ENCODE data around the gene DAZAP1. TPM values are rescaled to one million over a fixed set of nuclear protein-coding genes. Genes with fewer than 3 reads are reported as not detected.
A peak's percentile ranks its signal among the peaks of the same experiment; 100 is the strongest.

Gene DAZAP1
- total and polyA plus RNA-seq, 2 of the 4 experiments (the other 2 are of a cell fraction): 22.0 to 62.8 TPM

GRCh38 chr19:1361601-1362386, 45.6 kb upstream of the DAZAP1 start:
- dilution Hi-C loops (cut with HindIII; ENCODE audit: low sequenced_read_pairs, unreplicated experiment): no loop called here
- intact Hi-C loops (cut with micrococcal nuclease): loop anchor here (5.0 kb wide), 1 partner anchor 84 kb away; the partner anchor contains the start of gene FAM174C
- peak overlapping the region; percentile 61 for H3K9ac ChIP-seq (ENCODE audit: low read depth, low read length)
- TF ChIP-seq SMC3 (IDR thresholded peaks at IDR 0.05; ENCODE audit: low read depth, low read length) (no peak), POLR2A (IDR thresholded peaks at IDR 0.05; ENCODE audit: low read depth, low read length) (no peak), MAZ (IDR thresholded peaks at IDR 0.05; ENCODE audit: borderline replicate concordance, low read depth, low read length) (no peak), MXI1 (IDR thresholded peaks at IDR 0.05; ENCODE audit: borderline replicate concordance, low read depth, low read length) (no peak), CEBPB (IDR thresholded peaks at IDR 0.05; ENCODE audit: low read depth, low read length) (peak; percentile 59), CTCF (conservative IDR thresholded peaks at IDR 0.05; ENCODE audit: low read depth, low read length) (no peak), RAD21 (IDR thresholded peaks at IDR 0.05; ENCODE audit: low read length) (no peak), USF2 (IDR thresholded peaks at IDR 0.05; ENCODE audit: low read depth, low read length) (peak; percentile 24; the same call in 1 of the 2 replicates), NFE2L2 (IDR thresholded peaks at IDR 0.05; ENCODE audit: low read depth, low read length) (no peak), FOS (IDR thresholded peaks at IDR 0.05; ENCODE audit: low read depth, low read length) (peak; percentile 92), RFX5 (IDR thresholded peaks at IDR 0.05; ENCODE audit: low read depth, low read length) (no peak), BHLHE40 (IDR thresholded peaks at IDR 0.05; ENCODE audit: low read depth, low read length) (peak; percentile 50; the same call in 1 of the 2 replicates)
- TF ChIP-seq, protein P1, sequence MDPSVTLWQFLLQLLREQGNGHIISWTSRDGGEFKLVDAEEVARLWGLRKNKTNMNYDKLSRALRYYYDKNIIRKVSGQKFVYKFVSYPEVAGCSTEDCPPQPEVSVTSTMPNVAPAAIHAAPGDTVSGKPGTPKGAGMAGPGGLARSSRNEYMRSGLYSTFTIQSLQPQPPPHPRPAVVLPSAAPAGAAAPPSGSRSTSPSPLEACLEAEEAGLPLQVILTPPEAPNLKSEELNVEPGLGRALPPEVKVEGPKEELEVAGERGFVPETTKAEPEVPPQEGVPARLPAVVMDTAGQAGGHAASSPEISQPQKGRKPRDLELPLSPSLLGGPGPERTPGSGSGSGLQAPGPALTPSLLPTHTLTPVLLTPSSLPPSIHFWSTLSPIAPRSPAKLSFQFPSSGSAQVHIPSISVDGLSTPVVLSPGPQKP (IDR thresholded peaks at IDR 0.05; ENCODE audit: borderline replicate concordance, low read depth, low read length): no peak

More at GRCh38 chr19:1361601-1362386, 45.6 kb upstream of the DAZAP1 start:
- H4K5ac ChIP-seq (ENCODE audit: low read depth, low read length): peak overlapping the region; percentile 67
- peak overlapping the region; percentile 79 for H2BK120ac ChIP-seq (ENCODE audit: low read depth, low read length)
- no peaks in the 10 kb centered on the region; the same call in 1 of the 2 replicates for H4K20me1 ChIP-seq (ENCODE audit: insufficient read depth, low read length)
- H4K91ac ChIP-seq (ENCODE audit: insufficient read depth, low read depth, low read length): peak overlapping the region; percentile 55
- no TSS peak for BruUV-seq (replicated peaks)
- peak overlapping the region; percentile 70 for H3K27ac ChIP-seq (ENCODE audit: insufficient read depth, low read length)
- peak overlapping the region; percentile 7 to 53; a peak in 2 of 4 replicates for H4K8ac ChIP-seq (ENCODE audit: low read depth in 2 of 2, low read length in 2 of 2)
- in situ Hi-C loops (cut with MboI; ENCODE audit: low sequenced_read_pairs): loop anchor here (5.0 kb wide), 1 partner anchor 79 kb away; no protein-coding TSS in a partner anchor
- peak overlapping the region; percentile 83 for H3K18ac ChIP-seq (ENCODE audit: low read depth, low read length)
- H3K79me1 ChIP-seq (ENCODE audit: low read depth in 1 of 2, low read length in 2 of 2): peaks cover under 1 to 57% of the 10 kb centered on the region in 2 experiments
- H2BK15ac ChIP-seq (ENCODE audit: low read depth, low read length): peak overlapping the region; percentile 10; the same call in 1 of the 3 replicates
- no peak overlapping the region for H3K4me3 ChIP-seq (ENCODE audit: insufficient read depth, low read depth, low read length)
- peaks cover 13% of the 10 kb centered on the region for H3K4me1 ChIP-seq (ENCODE audit: control insufficient read depth, insufficient read depth, low read length)
- ATAC-seq (ENCODE audit: low read depth) (peak; percentile 12; the same call in 1 of the 2 replicates), DNase-seq (peak; percentile 78)
- H3K4me2 ChIP-seq (ENCODE audit: low read depth, low read length): peak overlapping the region; percentile 33
- peak overlapping the region; percentile 87 for H2AK9ac ChIP-seq (replicated peaks; ENCODE audit: low read depth, low read length, poor library complexity)
- H2AFZ ChIP-seq (replicated peaks; ENCODE audit: low read length, poor library complexity): peak overlapping the region; percentile 10
- WGBS, 2 experiments (ENCODE audit: extremely low coverage in 2 of 2, insufficient read length in 1 of 2): 50% methylated on average over 19 of the region's 30 CpGs; no CpG with 5 or more reads in 1 of the 2 experiments
- peaks cover 9% of the 10 kb centered on the region for H3K9me1 ChIP-seq (ENCODE audit: insufficient read depth, low read length)
- H3K4ac ChIP-seq (ENCODE audit: low read depth, low read length): peak overlapping the region; percentile 91
- H3K27me3 ChIP-seq (ENCODE audit: control insufficient read depth, insufficient read depth, low read length): no peaks in the 10 kb centered on the region
- peak overlapping the region; percentile 93 for H2AK5ac ChIP-seq (ENCODE audit: low read depth, low read length)
- H3K23ac ChIP-seq (ENCODE audit: low read depth, low read length): peak overlapping the region; percentile 79; the same call in 1 of the 2 replicates
- H2BK5ac ChIP-seq (ENCODE audit: low read depth, low read length, poor library complexity, severe bottlenecking): peak overlapping the region; percentile 58
- no peaks in the 10 kb centered on the region for H3K9me3 ChIP-seq (ENCODE audit: control insufficient read depth, insufficient read depth, low read length)
- H3K56ac ChIP-seq (ENCODE audit: extremely low read depth, insufficient read depth, low read length): 0 out of 2 replicates have a peak overlapping the region, but pooled peaks have one; percentile 35
- H3K36me3 ChIP-seq (ENCODE audit: control insufficient read depth, insufficient read depth, low read length): peaks cover 48% of the 10 kb centered on the region
- CTCF ChIA-PET: no interaction called here
- H2BK20ac ChIP-seq (ENCODE audit: low read depth, low read length): peak overlapping the region; percentile 38; the same call in 1 of the 2 replicates
- POLR2A ChIA-PET (ENCODE audit: unreplicated experiment): no interaction called here
- H3K14ac ChIP-seq (replicated peaks; ENCODE audit: low read depth, low read length): peak overlapping the region; percentile 87
